Neutrophil (primary cell): Measurements from ENCODE around the gene GDF11.

Experiments
- H3K27ac ChIP-seq: fragments of 200-600 bp; sonication (generic); 2 replicates; pipeline ENCODE4 v1.5.1; 2016; ENCODE audit warnings: mild to moderate bottlenecking, moderate library complexity
- H3K27me3 ChIP-seq: fragments of 200-600 bp; sonication (generic); 2 replicates; pipeline ENCODE4 v1.6.0; 2016; ENCODE audit warnings: mild to moderate bottlenecking
- H3K36me3 ChIP-seq: fragments of 200-600 bp; sonication (generic); 2 replicates; pipeline ENCODE4 v1.5.1; 2017
- H3K4me1 ChIP-seq, 2 experiments: fragments of 200-600 bp in 1 of 2; sonication (generic) in 1 of 2; 1 replicate in 1 of 2; 2 replicates in 1 of 2; pipeline versions ENCODE4 v1.5.1 to v1.6.1; 2013 to 2016; ENCODE audit warnings: low read depth in 1 of 2, low read length in 1 of 2, mild to moderate bottlenecking in 1 of 2, moderate library complexity in 1 of 2; ENCODE audit not compliant: control insufficient read depth in 1 of 2, insufficient read depth in 1 of 2
- H3K4me3 ChIP-seq, 2 experiments: fragments of 200-600 bp in 1 of 2; sonication (generic) in 1 of 2; 1 replicate in 1 of 2; 2 replicates in 1 of 2; pipeline ENCODE4 v1.5.1; 2013 to 2016; ENCODE audit warnings: low read depth in 1 of 2, low read length in 1 of 2, mild to moderate bottlenecking in 1 of 2, moderate library complexity in 1 of 2
- H3K9me3 ChIP-seq: fragments of 200-600 bp; sonication (generic); 2 replicates; pipeline ENCODE4 v1.5.1; 2016
- CTCF ChIP-seq: fragments of 200-600 bp; sonication (generic); IDR thresholded peaks from 2 replicates; pipeline ENCODE4 v1.5.1; 2016; ENCODE audit warnings: antibody characterized with exemption

Gene GDF11

GRCh38 chr12:55736780-55737580 is 5.9 kb upstream of the GDF11 start:
- H3K36me3 ChIP-seq, result no peaks in the 10 kb centered on the region
- H3K9me3 ChIP-seq, result no peaks in the 10 kb centered on the region
- H3K4me1 ChIP-seq, result peaks cover 10 to 11% of the 10 kb centered on the region in 2 experiments
- no peak overlapping the region for H3K4me3 ChIP-seq
- H3K27ac ChIP-seq, result no peak overlapping the region
- peaks cover 13% of the 10 kb centered on the region for H3K27me3 ChIP-seq
- peak; percentile 44 for TF ChIP-seq CTCF

GRCh38 chr12:55737581-55738122 is 5.3 kb upstream of the GDF11 start:
- TF ChIP-seq CTCF, result no peak
- no peaks in the 10 kb centered on the region for H3K9me3 ChIP-seq
- no peak overlapping the region for H3K4me3 ChIP-seq
- H3K36me3 ChIP-seq, result no peaks in the 10 kb centered on the region
- peaks cover 12 to 13% of the 10 kb centered on the region in 2 experiments for H3K4me1 ChIP-seq
- H3K27ac ChIP-seq, result no peak overlapping the region
- peaks cover 20% of the 10 kb centered on the region for H3K27me3 ChIP-seq

GRCh38 chr12:55738123-55739024 is 4.5 kb upstream of the GDF11 start:
- peak overlapping the region; percentile 57 for H3K27ac ChIP-seq
- peaks cover 15 to 16% of the 10 kb centered on the region in 2 experiments for H3K4me1 ChIP-seq
- peak overlapping the region; percentile 53 to 60 for H3K4me3 ChIP-seq
- no peaks in the 10 kb centered on the region for H3K36me3 ChIP-seq
- H3K27me3 ChIP-seq, result peaks cover 27% of the 10 kb centered on the region
- TF ChIP-seq CTCF, result peak; percentile 88
- H3K9me3 ChIP-seq, result no peaks in the 10 kb centered on the region

- Histone ChIP-seq H3K4me1 (peaks cover 21 to 22% of the 10 kb centered on the region in 2 experiments), H3K36me3 (no peaks in the 10 kb centered on the region), H3K27me3 (peaks cover 33% of the 10 kb centered on the region), H3K4me3 (peak overlapping the region; percentile 53 to 60), H3K27ac (no peak overlapping the region), H3K9me3 (no peaks in the 10 kb centered on the region)
- no peak for TF ChIP-seq CTCF
Observed at GRCh38 chr12:55739025-55739378, 3.9 kb upstream of the GDF11 start.

GRCh38 chr12:55741931-55742680 is 816 bp upstream of the GDF11 start:
- Histone ChIP-seq H3K36me3 (no peaks in the 10 kb centered on the region), H3K4me1 (peaks cover 25 to 26% of the 10 kb centered on the region in 2 experiments), H3K27ac (no peak overlapping the region), H3K4me3 (no peak overlapping the region), H3K27me3 (peaks cover 63% of the 10 kb centered on the region), H3K9me3 (no peaks in the 10 kb centered on the region)
- TF ChIP-seq CTCF, result no peak
